VCaP (cell line): ENCODE results near the gene DDX4.

ENCODE experiments used
- H3K27ac ChIP-seq: fragments of 450-650 bp; 2 replicates; pipeline ENCODE4 v1.5.1; 2017
- TF ChIP-seq, protein P1 (sequence below): fragments of 450-650 bp; conservative IDR thresholded peaks from 2 replicates; pipeline ENCODE4 v1.5.1; 2017; ENCODE audit warnings: mild to moderate bottlenecking, moderate library complexity

DDX4 gene

DNA sequence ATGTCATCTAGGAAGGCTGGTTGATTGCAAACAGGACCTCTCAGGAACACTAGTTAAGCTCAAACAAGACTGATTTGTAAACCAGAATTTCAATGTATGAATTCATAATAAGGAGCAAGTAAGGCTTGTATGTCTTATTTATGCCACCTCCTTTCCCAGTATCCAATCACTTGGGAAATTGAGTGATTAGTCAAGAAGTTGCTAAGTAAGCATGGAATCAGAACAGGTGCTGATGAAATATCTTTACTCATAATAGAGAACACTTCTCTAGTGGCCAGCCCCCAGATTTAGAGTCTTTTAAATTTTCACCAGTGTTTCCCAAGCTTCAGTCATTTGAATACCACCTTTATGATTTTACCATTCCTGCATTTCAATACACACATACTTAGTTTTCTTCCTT is 5.3 kb upstream of the DDX4 start:
- TF ChIP-seq, protein P1, sequence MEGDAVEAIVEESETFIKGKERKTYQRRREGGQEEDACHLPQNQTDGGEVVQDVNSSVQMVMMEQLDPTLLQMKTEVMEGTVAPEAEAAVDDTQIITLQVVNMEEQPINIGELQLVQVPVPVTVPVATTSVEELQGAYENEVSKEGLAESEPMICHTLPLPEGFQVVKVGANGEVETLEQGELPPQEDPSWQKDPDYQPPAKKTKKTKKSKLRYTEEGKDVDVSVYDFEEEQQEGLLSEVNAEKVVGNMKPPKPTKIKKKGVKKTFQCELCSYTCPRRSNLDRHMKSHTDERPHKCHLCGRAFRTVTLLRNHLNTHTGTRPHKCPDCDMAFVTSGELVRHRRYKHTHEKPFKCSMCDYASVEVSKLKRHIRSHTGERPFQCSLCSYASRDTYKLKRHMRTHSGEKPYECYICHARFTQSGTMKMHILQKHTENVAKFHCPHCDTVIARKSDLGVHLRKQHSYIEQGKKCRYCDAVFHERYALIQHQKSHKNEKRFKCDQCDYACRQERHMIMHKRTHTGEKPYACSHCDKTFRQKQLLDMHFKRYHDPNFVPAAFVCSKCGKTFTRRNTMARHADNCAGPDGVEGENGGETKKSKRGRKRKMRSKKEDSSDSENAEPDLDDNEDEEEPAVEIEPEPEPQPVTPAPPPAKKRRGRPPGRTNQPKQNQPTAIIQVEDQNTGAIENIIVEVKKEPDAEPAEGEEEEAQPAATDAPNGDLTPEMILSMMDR = no peak
- H3K27ac ChIP-seq = no peak overlapping the region

DNA sequence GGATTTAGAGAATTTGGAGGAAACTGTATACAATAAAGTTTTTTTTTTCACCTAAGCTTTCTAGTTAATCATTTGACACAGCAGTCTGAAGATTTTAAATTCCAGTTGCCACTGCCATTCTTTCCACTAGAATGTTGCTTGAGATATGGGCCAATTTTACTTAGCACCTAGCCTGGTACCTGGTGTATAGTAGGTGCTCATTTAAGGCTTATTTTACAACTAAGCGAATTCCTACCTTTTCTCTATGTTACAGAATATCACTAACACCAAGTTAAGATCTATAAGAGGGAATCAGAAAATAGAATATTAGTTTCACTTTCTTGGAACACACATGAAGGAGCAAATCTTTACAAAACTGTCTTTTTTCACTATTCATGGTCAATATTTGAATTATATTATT is 3.2 kb upstream of the DDX4 start:
- TF ChIP-seq, protein P1 = no peak
- no peak overlapping the region for H3K27ac ChIP-seq

DNA sequence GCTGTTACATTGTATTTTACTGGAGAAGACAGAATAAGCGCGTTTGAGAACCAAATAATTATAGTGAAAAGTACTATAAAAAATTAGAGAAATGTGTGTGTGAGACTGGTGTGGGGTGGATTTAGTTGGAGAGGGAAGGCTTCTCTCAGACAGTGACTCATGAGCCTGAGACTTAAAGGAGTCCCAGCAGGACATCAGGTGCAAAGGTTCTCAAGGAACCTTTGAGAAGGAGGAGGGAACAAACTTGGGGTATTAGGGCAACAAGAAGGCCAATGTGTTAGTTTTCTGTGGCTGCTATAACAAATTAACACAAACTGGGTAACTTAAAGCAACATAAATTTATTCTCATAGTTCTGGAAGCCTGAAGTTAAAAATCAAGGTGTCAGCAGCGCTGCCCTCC is 4.9 kb downstream of the DDX4 start:
- no peak overlapping the region for H3K27ac ChIP-seq
- TF ChIP-seq, protein P1 = no peak

DNA sequence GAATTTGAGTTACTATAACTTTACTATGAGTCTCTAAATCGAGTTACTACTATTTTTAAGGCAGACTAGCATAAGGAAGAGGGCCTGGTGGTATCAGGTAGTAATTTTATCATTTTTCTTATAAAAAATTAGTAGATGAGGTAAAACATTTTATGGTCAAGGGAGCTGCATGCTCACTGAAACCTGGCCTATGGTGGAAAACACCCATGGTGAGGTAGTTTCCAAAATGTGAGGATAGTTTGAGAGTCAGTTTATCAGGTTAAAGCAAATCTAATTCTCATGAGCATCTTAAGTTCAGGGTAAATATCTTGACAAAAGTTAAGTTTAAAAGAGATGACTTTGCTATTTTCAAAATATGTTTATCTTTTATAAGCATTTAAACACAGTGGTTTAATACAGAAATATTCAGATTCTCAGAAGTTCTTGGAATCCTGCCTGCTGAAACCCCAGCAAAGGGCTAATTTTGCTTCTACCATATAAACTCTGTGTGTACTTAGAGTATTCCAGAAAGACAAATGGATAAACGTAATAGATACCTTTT is 10.0 kb downstream of the DDX4 start:
- H3K27ac ChIP-seq = no peak overlapping the region
- TF ChIP-seq, protein P1 = no peak

DNA sequence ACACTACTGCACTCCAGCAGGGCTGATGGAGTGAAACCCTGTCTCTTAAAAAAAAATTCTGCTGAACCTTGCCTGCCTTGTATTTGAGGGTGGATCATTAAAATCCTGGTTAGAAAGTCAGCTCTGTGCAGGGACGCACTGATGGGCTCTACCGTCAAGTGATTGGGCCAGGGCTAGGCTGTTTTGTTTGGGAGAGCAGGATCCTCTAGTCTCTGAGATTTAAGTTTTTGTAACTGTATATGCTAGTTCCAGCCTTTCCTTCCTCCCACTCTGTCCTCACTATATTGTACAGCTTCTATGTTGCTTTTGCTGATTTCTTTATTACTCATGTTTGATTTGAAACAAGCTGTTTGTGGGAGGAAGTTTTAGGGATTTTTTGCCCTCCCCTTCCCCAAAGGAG is 11.5 kb downstream of the DDX4 start:
- H3K27ac ChIP-seq = no peak overlapping the region
- TF ChIP-seq, protein P1 = no peak

DNA sequence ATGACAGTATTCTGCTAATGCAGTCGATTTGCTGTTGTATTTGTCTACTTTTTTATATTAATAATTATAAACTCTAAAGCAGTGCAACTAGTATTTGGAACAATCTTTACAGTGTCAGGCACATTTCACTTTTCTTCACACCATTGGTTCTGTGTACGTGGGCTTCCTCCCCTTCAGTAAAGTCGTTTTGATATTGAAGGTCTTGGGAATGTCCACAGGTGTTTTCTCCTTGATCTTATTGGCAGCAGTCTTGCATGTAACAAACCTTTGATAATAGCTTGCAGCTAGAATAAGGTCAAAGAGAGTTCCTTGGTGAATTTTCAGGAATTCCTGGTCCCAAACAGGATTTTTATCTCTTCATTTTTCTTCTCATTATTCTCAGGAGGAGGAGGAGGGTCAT is 12.2 kb downstream of the DDX4 start:
- no peak overlapping the region for H3K27ac ChIP-seq
- TF ChIP-seq, protein P1 = no peak

DNA sequence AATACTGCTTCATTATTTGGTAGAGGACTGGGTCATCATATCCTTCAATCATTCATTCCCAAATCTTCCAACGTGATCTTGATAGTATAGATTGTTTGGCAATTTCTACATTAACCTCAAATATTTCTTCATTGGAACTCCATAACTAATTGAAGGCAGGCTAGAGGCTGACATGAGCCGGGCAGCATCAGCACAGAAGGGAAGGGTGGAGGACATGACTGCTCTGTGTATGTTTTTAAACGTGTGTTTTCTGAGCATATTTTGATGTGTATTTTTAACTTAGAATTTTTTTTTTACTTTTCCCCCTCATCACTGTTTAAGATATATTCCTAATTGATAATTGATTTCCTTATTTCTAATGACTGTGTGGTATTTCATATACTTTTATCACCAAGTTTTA is 12.6 kb downstream of the DDX4 start:
- H3K27ac ChIP-seq = no peak overlapping the region
- TF ChIP-seq, protein P1 = no peak
